ENCODE measurements around the gene FAM236A. TPM values are rescaled to one million over a fixed set of nuclear protein-coding genes. Genes with fewer than 3 reads are reported as not detected.
"Not testable (repeated sequence)": the region's sequence is repeated elsewhere in the genome, so short reads cannot be mapped to it uniquely, and the experiment has no call there.

FAM236A gene
- total RNA-seq, 1 experiment from 2014 or later: not detected

GRCh38 chrX:72942272-72942671, 4.3 kb downstream of the FAM236A start:
- POLR2A ChIA-PET (ENCODE audit: unreplicated experiment); H3K36me3 ChIP-seq (ENCODE audit: low read depth); H4K20me1 ChIP-seq (ENCODE audit: insufficient read depth); H3K27ac ChIP-seq; BruUV-seq (replicated peaks); H3K4me3 ChIP-seq; H3K27me3 ChIP-seq (ENCODE audit: insufficient read depth, low read depth); intact Hi-C loops (cut with micrococcal nuclease; ENCODE audit: unreplicated experiment); H3K4me2 ChIP-seq; H3F3A ChIP-seq (ENCODE audit: insufficient read depth, low read depth); H3K79me2 ChIP-seq (ENCODE audit: low read depth); H3K9me2 ChIP-seq (ENCODE audit: insufficient read depth); DNase-seq; H3K4me1 ChIP-seq (replicated peaks; ENCODE audit: insufficient read depth); H2AFZ ChIP-seq; CTCF ChIA-PET; H3K9me3 ChIP-seq (ENCODE audit: insufficient read depth, low read depth): not testable (repeated sequence)

GRCh38 chrX:72943035-72943818, 5.2 kb downstream of the FAM236A start:
- CTCF ChIA-PET; POLR2A ChIA-PET (ENCODE audit: unreplicated experiment); H3K9me3 ChIP-seq (ENCODE audit: insufficient read depth, low read depth); H3K79me2 ChIP-seq (ENCODE audit: low read depth); H3K4me1 ChIP-seq (replicated peaks; ENCODE audit: insufficient read depth); BruUV-seq (replicated peaks); intact Hi-C loops (cut with micrococcal nuclease; ENCODE audit: unreplicated experiment); H3K27me3 ChIP-seq (ENCODE audit: insufficient read depth, low read depth); H3K9me2 ChIP-seq (ENCODE audit: insufficient read depth); H3K4me2 ChIP-seq; H4K20me1 ChIP-seq (ENCODE audit: insufficient read depth); H3F3A ChIP-seq (ENCODE audit: insufficient read depth, low read depth); H2AFZ ChIP-seq; H3K27ac ChIP-seq; H3K4me3 ChIP-seq; DNase-seq; H3K36me3 ChIP-seq (ENCODE audit: low read depth): not testable (repeated sequence)

- H3K4me1 ChIP-seq (replicated peaks; ENCODE audit: insufficient read depth); BruUV-seq (replicated peaks); H3K9me2 ChIP-seq (ENCODE audit: insufficient read depth); H3K79me2 ChIP-seq (ENCODE audit: low read depth); H3F3A ChIP-seq (ENCODE audit: insufficient read depth, low read depth); H4K20me1 ChIP-seq (ENCODE audit: insufficient read depth); H3K4me3 ChIP-seq; CTCF ChIA-PET; POLR2A ChIA-PET (ENCODE audit: unreplicated experiment); intact Hi-C loops (cut with micrococcal nuclease; ENCODE audit: unreplicated experiment); H3K27ac ChIP-seq; H3K36me3 ChIP-seq (ENCODE audit: low read depth); H3K27me3 ChIP-seq (ENCODE audit: insufficient read depth, low read depth); H3K9me3 ChIP-seq (ENCODE audit: insufficient read depth, low read depth); H3K4me2 ChIP-seq; DNase-seq; H2AFZ ChIP-seq: not testable (repeated sequence)
These were observed 5.8 kb downstream of the FAM236A start, which contains the start of gene DMRTC1 for GRCh38 chrX:72943819-72944169. Gene DMRTC1, minus strand, starts transcription at chrX:72943837. Its CDS starts 68,143 bp downstream, at chrX:72875694.

DNA sequence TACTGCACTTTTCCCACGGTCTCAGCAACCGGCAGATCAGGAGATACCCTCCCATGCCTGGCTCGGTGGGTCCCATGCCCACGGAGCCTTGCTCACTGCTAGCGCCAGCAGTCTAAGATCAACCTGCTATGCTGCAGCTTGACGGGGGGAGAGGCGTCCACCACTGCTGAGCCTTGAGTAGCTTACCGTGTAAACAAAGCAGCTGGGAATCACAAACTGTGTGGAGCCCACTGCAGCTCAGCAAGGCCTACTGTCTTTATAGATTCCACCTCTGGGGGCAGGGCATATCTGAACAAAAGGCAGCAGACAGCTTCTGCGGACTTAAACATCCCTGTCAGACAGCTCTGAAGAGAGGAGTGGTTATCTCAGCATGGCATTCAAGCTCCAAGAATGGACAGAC, 22.0 kb downstream of the FAM236A start:
- H3K4me1 ChIP-seq (replicated peaks; ENCODE audit: insufficient read depth); CTCF ChIA-PET; H3K79me2 ChIP-seq (ENCODE audit: low read depth); H3K27me3 ChIP-seq (ENCODE audit: insufficient read depth, low read depth); H3K27ac ChIP-seq; intact Hi-C loops (cut with micrococcal nuclease; ENCODE audit: unreplicated experiment); H3K9me3 ChIP-seq (ENCODE audit: insufficient read depth, low read depth); H4K20me1 ChIP-seq (ENCODE audit: insufficient read depth); H3K36me3 ChIP-seq (ENCODE audit: low read depth); H3K9me2 ChIP-seq (ENCODE audit: insufficient read depth); H2AFZ ChIP-seq; DNase-seq; H3K4me3 ChIP-seq; H3F3A ChIP-seq (ENCODE audit: insufficient read depth, low read depth); BruUV-seq (replicated peaks); H3K4me2 ChIP-seq; POLR2A ChIA-PET (ENCODE audit: unreplicated experiment): not testable (repeated sequence)

DNA sequence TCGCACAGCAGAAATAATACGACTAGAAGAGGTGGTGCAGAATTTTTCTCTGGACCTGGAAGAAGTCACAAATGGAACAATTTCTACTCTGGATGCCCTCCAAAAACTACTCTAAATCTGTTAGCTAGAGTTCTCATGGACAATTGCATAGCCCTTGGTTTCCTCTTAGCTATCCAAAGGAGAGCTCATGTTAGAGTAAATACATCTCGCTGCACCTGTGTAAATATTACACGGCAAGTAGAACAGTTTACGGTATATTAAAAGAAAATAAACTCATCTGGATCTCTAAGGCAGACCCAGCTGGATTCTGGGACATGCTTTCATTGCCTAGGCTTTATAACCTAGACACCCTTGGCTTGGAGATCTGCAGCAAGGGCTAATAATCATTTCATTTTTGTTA, 33.9 kb downstream of the FAM236A start:
- H4K20me1 ChIP-seq (ENCODE audit: insufficient read depth); DNase-seq; POLR2A ChIA-PET (ENCODE audit: unreplicated experiment); H2AFZ ChIP-seq; H3K27me3 ChIP-seq (ENCODE audit: insufficient read depth, low read depth); H3K4me1 ChIP-seq (replicated peaks; ENCODE audit: insufficient read depth); H3K4me2 ChIP-seq; intact Hi-C loops (cut with micrococcal nuclease; ENCODE audit: unreplicated experiment); H3K79me2 ChIP-seq (ENCODE audit: low read depth); H3K9me2 ChIP-seq (ENCODE audit: insufficient read depth); H3K27ac ChIP-seq; H3F3A ChIP-seq (ENCODE audit: insufficient read depth, low read depth); H3K36me3 ChIP-seq (ENCODE audit: low read depth); CTCF ChIA-PET; H3K9me3 ChIP-seq (ENCODE audit: insufficient read depth, low read depth); H3K4me3 ChIP-seq; BruUV-seq (replicated peaks): not testable (repeated sequence)

DNA sequence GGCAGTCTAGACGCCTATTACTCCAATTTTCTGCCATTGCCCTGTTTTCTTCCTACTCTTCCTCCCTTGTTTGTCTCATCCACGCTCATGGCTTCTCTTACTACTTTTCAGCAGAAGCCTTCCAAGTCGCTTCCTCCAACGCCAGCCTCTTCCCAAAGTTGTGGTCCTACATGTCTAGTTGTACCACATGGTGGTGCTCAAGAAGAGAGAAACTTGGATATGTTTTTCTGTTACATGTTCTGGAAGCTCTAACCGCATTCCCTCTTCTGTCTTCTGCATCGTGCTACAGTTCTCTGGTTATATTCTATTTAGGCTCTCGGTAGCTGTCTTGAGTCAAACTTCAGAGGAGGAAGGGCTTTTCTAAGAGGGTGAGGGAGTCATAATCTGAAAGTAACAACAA, 36.9 kb downstream of the FAM236A start:
- intact Hi-C loops (cut with micrococcal nuclease; ENCODE audit: unreplicated experiment); DNase-seq; H3K27me3 ChIP-seq (ENCODE audit: insufficient read depth, low read depth); H3F3A ChIP-seq (ENCODE audit: insufficient read depth, low read depth); H3K4me1 ChIP-seq (replicated peaks; ENCODE audit: insufficient read depth); H3K36me3 ChIP-seq (ENCODE audit: low read depth); H3K79me2 ChIP-seq (ENCODE audit: low read depth); CTCF ChIA-PET; H2AFZ ChIP-seq; H4K20me1 ChIP-seq (ENCODE audit: insufficient read depth); BruUV-seq (replicated peaks); H3K9me3 ChIP-seq (ENCODE audit: insufficient read depth, low read depth); H3K9me2 ChIP-seq (ENCODE audit: insufficient read depth); H3K4me3 ChIP-seq; H3K4me2 ChIP-seq; H3K27ac ChIP-seq; POLR2A ChIA-PET (ENCODE audit: unreplicated experiment): not testable (repeated sequence)

DNA sequence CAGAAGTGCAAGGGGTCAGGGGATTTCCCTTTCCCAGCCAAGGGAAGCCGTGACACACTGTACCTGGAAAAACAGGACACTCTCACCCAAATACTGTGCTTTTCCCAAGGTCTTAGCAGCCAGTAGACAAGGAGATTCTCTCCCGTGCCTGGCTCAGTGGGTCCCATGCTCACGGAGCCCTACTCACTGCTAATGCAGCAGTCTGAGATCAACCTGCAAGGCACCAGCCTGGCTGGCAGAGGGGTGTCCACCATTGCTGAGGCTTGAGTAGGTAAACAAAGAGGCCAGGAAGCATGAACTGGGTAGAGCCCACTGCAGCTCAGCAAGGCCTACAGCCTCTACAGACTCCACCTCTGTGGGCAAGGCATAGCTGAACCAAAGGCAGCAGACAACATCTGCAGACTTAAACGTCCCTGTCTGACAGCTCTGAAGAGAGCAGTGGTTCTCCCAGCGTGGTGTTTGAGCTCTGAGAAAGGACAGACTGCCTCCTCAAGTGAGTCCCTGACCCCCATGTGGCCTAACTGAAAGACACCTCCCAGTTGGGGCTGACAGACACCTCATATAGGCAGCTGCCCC, 43.0 kb downstream of the FAM236A start:
- H3K4me1 ChIP-seq (replicated peaks; ENCODE audit: insufficient read depth); intact Hi-C loops (cut with micrococcal nuclease; ENCODE audit: unreplicated experiment); BruUV-seq (replicated peaks); H3K27me3 ChIP-seq (ENCODE audit: insufficient read depth, low read depth); H4K20me1 ChIP-seq (ENCODE audit: insufficient read depth); H3K36me3 ChIP-seq (ENCODE audit: low read depth); H2AFZ ChIP-seq; H3K27ac ChIP-seq; H3K9me3 ChIP-seq (ENCODE audit: insufficient read depth, low read depth); H3K9me2 ChIP-seq (ENCODE audit: insufficient read depth); H3K4me2 ChIP-seq; DNase-seq; H3F3A ChIP-seq (ENCODE audit: insufficient read depth, low read depth); CTCF ChIA-PET; H3K79me2 ChIP-seq (ENCODE audit: low read depth); H3K4me3 ChIP-seq; POLR2A ChIA-PET (ENCODE audit: unreplicated experiment): not testable (repeated sequence)

Data from PC-9 (cell line).